H1 (cell line): ENCODE measurements around the gene TIE1. TPM values are rescaled to one million over a fixed set of nuclear protein-coding genes. Genes with fewer than 3 reads are reported as not detected.

Source experiments
- CTCF ChIA-PET: fragments of 300-600 bp; sonication (Branson Sonifier 250); formaldehyde crosslinking; loops from one replicate; lab custom pipeline; 2021; ENCODE audit not compliant: partially characterized antibody; lab: Charles Lee
- POLR2A ChIA-PET: fragments of 300-600 bp; sonication (Branson Sonifier 250); formaldehyde crosslinking; loops from one replicate; lab custom pipeline; 2021; ENCODE audit warnings: inconsistent platforms; ENCODE audit not compliant: partially characterized antibody; lab: Charles Lee
- DNase-seq, 2 experiments: peaks; one replicate each; pipeline versions ENCODE4 v3.0.0 to v3.0.0-alpha.2; 2010 to 2022; ENCODE audit warnings: low spot score in 2 of 2, low read depth in 1 of 2, mixed read lengths in 1 of 2
- FAIRE-seq: peaks from 2 replicates; lab custom pipeline; 2011; peaks lifted over from hg19 to GRCh38; lab: Jason Lieb, UNC
- H2AFZ ChIP-seq: 2 replicates; pipeline ENCODE4 v1.8.1; 2012; ENCODE audit warnings: low read length, inconsistent platforms
- H2AK5ac ChIP-seq: 2 replicates; pipeline ENCODE4 v1.6.1; 2013; ENCODE audit warnings: low read depth, low read length
- H2BK120ac ChIP-seq: replicated peaks from 2 replicates; pipeline ENCODE3; 2013; ENCODE audit warnings: low read depth, low read length, inconsistent platforms
- H2BK12ac ChIP-seq: 2 replicates; pipeline ENCODE4 v1.6.1; 2013; ENCODE audit warnings: low read depth, low read length
- H2BK15ac ChIP-seq: 2 replicates; pipeline ENCODE4 v1.6.1; 2013; ENCODE audit warnings: low read length
- H2BK20ac ChIP-seq: 2 replicates; pipeline ENCODE4 v1.6.1; 2013; ENCODE audit warnings: low read length
- H2BK5ac ChIP-seq: 2 replicates; pipeline ENCODE4 v1.6.1; 2013; ENCODE audit warnings: low read depth, low read length
- H3K14ac ChIP-seq: 2 replicates; pipeline ENCODE4 v1.6.1; 2013; ENCODE audit warnings: inconsistent platforms; ENCODE audit not compliant: insufficient read length
- H3K18ac ChIP-seq: 2 replicates; pipeline ENCODE4 v1.6.1; 2013; ENCODE audit warnings: low read length; ENCODE audit errors: extremely low read depth
- H3K23ac ChIP-seq: 2 replicates; pipeline ENCODE4 v1.6.1; 2013; ENCODE audit warnings: inconsistent platforms; ENCODE audit not compliant: insufficient read length
- H3K23me2 ChIP-seq: 2 replicates; pipeline ENCODE4 v1.6.1; 2013; ENCODE audit warnings: low read depth, low read length
- H3K27ac ChIP-seq: 2 replicates; pipeline ENCODE4 v1.6.1; 2011; ENCODE audit warnings: low read depth, low read length, inconsistent platforms
- H3K27me3 ChIP-seq, 4 experiments: replicated peaks in 1 of 4; 1 replicate in 1 of 4; 2 replicates in 3 of 4; pipeline versions ENCODE4 v1.6.1 to v1.8.1; 2011 to 2013; ENCODE audit warnings: low read length in 3 of 4, mild to moderate bottlenecking in 3 of 4, inconsistent platforms in 2 of 4, mixed read lengths in 2 of 4, moderate library complexity in 1 of 4; ENCODE audit not compliant: control insufficient read depth in 3 of 4, insufficient read depth in 3 of 4; ENCODE audit errors: extremely low read depth in 1 of 4
- H3K36me3 ChIP-seq, 4 experiments: 2 replicates each; pipeline versions ENCODE4 v1.6.1 to v1.8.1; 2011 to 2013; ENCODE audit warnings: mild to moderate bottlenecking in 4 of 4, low read length in 3 of 4, moderate library complexity in 2 of 4, control low read depth in 1 of 4, inconsistent platforms in 1 of 4; ENCODE audit not compliant: insufficient read depth in 4 of 4, control insufficient read depth in 2 of 4
- H3K4ac ChIP-seq: replicated peaks from 2 replicates; pipeline ENCODE3; 2013; ENCODE audit warnings: low read length, low read depth, mixed read lengths, inconsistent platforms; ENCODE audit not compliant: insufficient read length
- H3K4me1 ChIP-seq, 4 experiments: replicated peaks in 1 of 4; 1 replicate in 1 of 4; 2 replicates in 3 of 4; pipeline versions ENCODE4 v1.6.1 to v1.8.1; 2011 to 2013; ENCODE audit warnings: low read length in 3 of 4, inconsistent platforms in 2 of 4, mixed read lengths in 1 of 4; ENCODE audit not compliant: insufficient read depth in 4 of 4, control insufficient read depth in 3 of 4
- H3K4me2 ChIP-seq, 2 experiments: 2 replicates each; pipeline versions ENCODE4 v1.6.1 to v1.8.1; 2011 to 2013; ENCODE audit warnings: low read depth in 2 of 2, low read length in 2 of 2, control low read depth in 1 of 2, inconsistent platforms in 1 of 2, mild to moderate bottlenecking in 1 of 2; ENCODE audit not compliant: insufficient read depth in 1 of 2
- H3K4me3 ChIP-seq, 4 experiments: fragments of 200-600, 300-600 bp in 1 of 4; sonication (generic), shearing (Covaris generic), sonication (Bioruptor Twin) in 1 of 4; 2 replicates each; pipeline versions ENCODE4 v1.5.1 to v1.8.1; 2011 to 2016; ENCODE audit warnings: low read length in 4 of 4, low read depth in 3 of 4, control low read depth in 2 of 4, inconsistent platforms in 2 of 4, mild to moderate bottlenecking in 2 of 4, mixed read lengths in 1 of 4, moderate library complexity in 1 of 4; ENCODE audit not compliant: insufficient read depth in 2 of 4; ENCODE audit errors: extremely low read depth in 1 of 4
- H3K56ac ChIP-seq: replicated peaks from 2 replicates; pipeline ENCODE3; 2013; ENCODE audit warnings: low read depth, mild to moderate bottlenecking, mixed read lengths, low read length, inconsistent platforms; ENCODE audit not compliant: insufficient read length
- H3K79me1 ChIP-seq: 2 replicates; pipeline ENCODE4 v1.6.1; 2013; ENCODE audit warnings: low read depth, low read length, control low read depth
- H3K79me2 ChIP-seq, 2 experiments: 2 replicates each; pipeline versions ENCODE4 v1.6.1 to v1.8.1; 2012 to 2013; ENCODE audit warnings: low read length in 2 of 2, mild to moderate bottlenecking in 2 of 2, inconsistent platforms in 1 of 2; ENCODE audit not compliant: insufficient read depth in 2 of 2, control insufficient read depth in 1 of 2
- H3K9ac ChIP-seq, 4 experiments: replicated peaks in 1 of 4; 1 replicate in 1 of 4; 2 replicates in 3 of 4; pipeline versions ENCODE4 v1.6.1 to v1.8.1; 2011 to 2013; ENCODE audit warnings: low read depth in 3 of 4, low read length in 3 of 4, control low read depth in 2 of 4, mild to moderate bottlenecking in 2 of 4, moderate library complexity in 2 of 4, inconsistent platforms in 1 of 4; ENCODE audit errors: extremely low read depth in 1 of 4
- H3K9me3 ChIP-seq, 2 experiments: 2 replicates each; pipeline versions ENCODE4 v1.6.1 to v1.8.1; 2012 to 2013; ENCODE audit warnings: mild to moderate bottlenecking in 2 of 2, moderate library complexity in 2 of 2, control low read depth in 1 of 2, inconsistent platforms in 1 of 2, low read depth in 1 of 2, low read length in 1 of 2, mixed read lengths in 1 of 2; ENCODE audit not compliant: insufficient read depth in 2 of 2
- H4K20me1 ChIP-seq, 2 experiments: replicated peaks in 1 of 2; 2 replicates each; pipeline versions ENCODE3 to v1.8.1; 2011 to 2013; ENCODE audit warnings: inconsistent platforms in 2 of 2, low read length in 2 of 2, mild to moderate bottlenecking in 1 of 2; ENCODE audit not compliant: insufficient read depth in 2 of 2, control insufficient read depth in 1 of 2
- H4K5ac ChIP-seq: 2 replicates; pipeline ENCODE4 v1.6.1; 2013; ENCODE audit warnings: low read length, low read depth, mixed read lengths, inconsistent platforms; ENCODE audit not compliant: insufficient read length
- H4K8ac ChIP-seq: 2 replicates; pipeline ENCODE4 v1.8.0; 2013; ENCODE audit warnings: mild to moderate bottlenecking, moderate library complexity, low read length, inconsistent platforms; ENCODE audit not compliant: insufficient read depth; ENCODE audit errors: extremely low read depth
- H4K91ac ChIP-seq: replicated peaks from 2 replicates; pipeline ENCODE3; 2013; ENCODE audit warnings: low read length, mixed read lengths, inconsistent platforms; ENCODE audit not compliant: insufficient read length
- BACH1 ChIP-seq: IDR thresholded peaks from 2 replicates; pipeline ENCODE4 v1.6.1; 2012; ENCODE audit warnings: low read length, improper control_type of control experiment
- BRCA1 ChIP-seq: IDR thresholded peaks from 2 replicates; pipeline ENCODE4 v1.6.1; 2012; ENCODE audit warnings: low read depth, low read length, improper control_type of control experiment
- HDAC6 ChIP-seq: IDR thresholded peaks from one replicate; pipeline ENCODE4 v1.7.1; 2012; ENCODE audit warnings: low read depth, mild to moderate bottlenecking, inconsistent platforms, low read length, moderate library complexity
- NRF1 ChIP-seq: IDR thresholded peaks from 2 replicates; pipeline ENCODE4 v1.6.1; 2011; ENCODE audit warnings: mild to moderate bottlenecking, low read depth, low read length, improper control_type of control experiment
- PHF8 ChIP-seq: fragments of 200-600 bp; sonication (generic); conservative IDR thresholded peaks from 2 replicates; pipeline ENCODE4 v1.7.1; 2012; ENCODE audit warnings: low read depth, mild to moderate bottlenecking, inconsistent platforms, low read length, moderate library complexity
- RBBP5 ChIP-seq: IDR thresholded peaks from 2 replicates; pipeline ENCODE4 v1.7.1; 2012; ENCODE audit warnings: low read depth, mild to moderate bottlenecking, inconsistent platforms, low read length, moderate library complexity, borderline replicate concordance
- SP2 ChIP-seq: IDR thresholded peaks from 2 replicates; pipeline ENCODE4 v1.6.1; 2012; ENCODE audit warnings: mild to moderate bottlenecking, low read length, inconsistent platforms
- SP4 ChIP-seq: IDR thresholded peaks from 2 replicates; pipeline ENCODE4 v1.6.1; 2012; ENCODE audit warnings: low read length, inconsistent platforms
- SRF ChIP-seq: IDR thresholded peaks from 2 replicates; pipeline ENCODE4 v1.6.1; 2011; ENCODE audit warnings: mild to moderate bottlenecking, low read depth, low read length, moderate library complexity
- TEAD4 ChIP-seq: IDR thresholded peaks from 2 replicates; pipeline ENCODE4 v1.6.1; 2012; ENCODE audit warnings: low read depth, low read length, inconsistent platforms, mixed read lengths
- YY1 ChIP-seq: IDR thresholded peaks from 2 replicates; pipeline ENCODE4 v1.6.1; 2011; ENCODE audit warnings: low read depth, mild to moderate bottlenecking, low read length
- WGBS, 2 experiments: shearing (Covaris generic) in 1 of 2; methylation state at CpG; one replicate each; pipeline versions ENCODE4 v1.1.6 to v1.1.7; 2013 to 2015; ENCODE audit warnings: low lambda C conversion rate in 2 of 2, mixed read lengths in 2 of 2, inconsistent platforms in 1 of 2, low coverage in 1 of 2, missing lambda C conversion rate in 1 of 2; ENCODE audit not compliant: insufficient replicate concordance in 2 of 2, insufficient coverage in 1 of 2, insufficient read length in 1 of 2; ENCODE audit errors: extremely low coverage in 1 of 2, missing lambda C conversion rate in 1 of 2; 5-methylcytosine and 5-hydroxymethylcytosine counted together
- polyA plus RNA-seq, 7 experiments: library from polyadenylated mRNA; depleted of rRNA in 3 of 7; stranded (reverse) in 5 of 7; unstranded in 2 of 7; fragments of >200 nt in 5 of 7; fragments of 200-250 nt in 2 of 7; gene quantifications; 1 replicate in 5 of 7; 2 replicates in 1 of 7; 4 replicates in 1 of 7; pipeline versions ENCODE4 v1.2.1 to v1.2.3, GENCODE V29; 2011 to 2013; ENCODE audit warnings: missing spikeins in 2 of 7, mixed read lengths in 2 of 7
- total RNA-seq: library from RNA; stranded (reverse); fragmentation: NEBNext Ultra II Directional; extraction: Animal tissue kit (Norgen Biotek cat#: 25700); gene quantifications from 2 replicates; pipeline ENCODE4 v1.2.1, GENCODE V29; 2021
- TF ChIP-seq, protein P1 (sequence below): IDR thresholded peaks from 2 replicates; pipeline ENCODE4 v1.6.1; 2012; ENCODE audit warnings: inconsistent platforms

The TIE1 gene
- total and polyA plus RNA-seq, 2 of the 8 experiments (the other 6 are each of a cell fraction or from before 2014, with no cell fraction given): 0.74 to 2.2 TPM

DNA sequence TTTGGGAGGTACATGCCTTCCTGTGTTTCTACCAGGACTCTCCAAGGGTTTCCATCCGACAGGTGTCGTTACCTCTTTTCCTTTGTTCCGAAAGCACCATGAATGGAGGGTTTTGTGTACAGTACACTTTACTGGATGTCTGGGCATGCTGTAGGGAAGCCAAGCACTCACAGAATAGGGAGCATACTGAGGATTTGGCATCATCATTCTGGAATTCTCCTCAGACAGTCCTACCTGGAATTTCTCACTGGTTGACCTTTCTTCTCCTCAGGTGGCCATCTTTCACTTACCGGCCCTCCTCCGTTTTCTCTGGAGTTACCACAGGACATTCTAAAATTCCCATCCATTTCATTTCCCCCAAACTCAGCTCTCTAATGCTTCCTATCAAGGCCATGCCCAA lies 30.9 kb downstream of the TIE1 start:
- Histone ChIP-seq H3K79me2 (no peaks in the 10 kb centered on the region), H3K18ac (no peak overlapping the region)
- TF ChIP-seq PHF8: no peak
- TF ChIP-seq BRCA1: no peak
- no peak for TF ChIP-seq SRF
- no peak for TF ChIP-seq NRF1
- no peak for TF ChIP-seq SP4
- no peak for TF ChIP-seq TEAD4
- TF ChIP-seq HDAC6: no peak
- TF ChIP-seq SP2: no peak
- TF ChIP-seq RBBP5: no peak
- TF ChIP-seq, protein P1, sequence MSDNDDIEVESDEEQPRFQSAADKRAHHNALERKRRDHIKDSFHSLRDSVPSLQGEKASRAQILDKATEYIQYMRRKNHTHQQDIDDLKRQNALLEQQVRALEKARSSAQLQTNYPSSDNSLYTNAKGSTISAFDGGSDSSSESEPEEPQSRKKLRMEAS: no peak
- no peak for TF ChIP-seq YY1
- no peak for TF ChIP-seq BACH1
- TF ChIP-seq, all 59 proteins: peak for 0
- Histone ChIP-seq H4K5ac (no peak overlapping the region), H3K23me2 (no peaks in the 10 kb centered on the region), H3K4me1 (peaks cover 0 to 8% (median 3%) of the 10 kb centered on the region in 4 experiments; a peak in 3 of 7 replicates), H2AFZ (no peak overlapping the region), H3K9ac (no peak overlapping the region), H4K8ac (no peak overlapping the region), H3K9me3 (peaks cover 0 to 9% of the 10 kb centered on the region in 2 experiments; a peak in 2 of 4 replicates), H3K56ac (no peak overlapping the region), H3K4me2 (no peak overlapping the region), H4K91ac (no peak overlapping the region), H3K27me3 (no peaks in the 10 kb centered on the region), H3K4ac (no peak overlapping the region), H2BK5ac (no peak overlapping the region), H2AK5ac (no peak overlapping the region), H2BK12ac (no peak overlapping the region), H3K23ac (no peak overlapping the region), H4K20me1 (no peaks in the 10 kb centered on the region), H3K4me3 (no peak overlapping the region), H2BK20ac (no peak overlapping the region), H3K36me3 (no peaks in the 10 kb centered on the region), H3K79me1 (no peaks in the 10 kb centered on the region), H2BK120ac (no peak overlapping the region), H3K14ac (no peak overlapping the region), H2BK15ac (no peak overlapping the region), H3K27ac (no peak overlapping the region)
- POLR2A ChIA-PET: interaction anchor here (1.3 to 2.8 kb wide), 2 partner anchors 27 to 36 kb away, joined by 4 to 12 read pairs; partner anchors contain the start of genes CDC20 and ELOVL1
- FAIRE-seq (no peak), DNase-seq (no peak)
- 93% methylated on average over 5 of the region's 5 CpGs; no CpG with 5 or more reads in 1 of the 2 experiments for WGBS, 2 experiments
- CTCF ChIA-PET: interaction anchor here (1.1 to 1.2 kb wide), 2 partner anchors 54 to 105 kb away, joined by 3 read pairs; no protein-coding TSS in a partner anchor
